ENCODE measurements around the gene SDR39U1. TPM values are rescaled to one million over a fixed set of nuclear protein-coding genes. Genes with fewer than 3 reads are reported as not detected.

SDR39U1 gene
- total RNA-seq, 2 donors from 2014 or later = 40.4 to 41.3 TPM

DNA sequence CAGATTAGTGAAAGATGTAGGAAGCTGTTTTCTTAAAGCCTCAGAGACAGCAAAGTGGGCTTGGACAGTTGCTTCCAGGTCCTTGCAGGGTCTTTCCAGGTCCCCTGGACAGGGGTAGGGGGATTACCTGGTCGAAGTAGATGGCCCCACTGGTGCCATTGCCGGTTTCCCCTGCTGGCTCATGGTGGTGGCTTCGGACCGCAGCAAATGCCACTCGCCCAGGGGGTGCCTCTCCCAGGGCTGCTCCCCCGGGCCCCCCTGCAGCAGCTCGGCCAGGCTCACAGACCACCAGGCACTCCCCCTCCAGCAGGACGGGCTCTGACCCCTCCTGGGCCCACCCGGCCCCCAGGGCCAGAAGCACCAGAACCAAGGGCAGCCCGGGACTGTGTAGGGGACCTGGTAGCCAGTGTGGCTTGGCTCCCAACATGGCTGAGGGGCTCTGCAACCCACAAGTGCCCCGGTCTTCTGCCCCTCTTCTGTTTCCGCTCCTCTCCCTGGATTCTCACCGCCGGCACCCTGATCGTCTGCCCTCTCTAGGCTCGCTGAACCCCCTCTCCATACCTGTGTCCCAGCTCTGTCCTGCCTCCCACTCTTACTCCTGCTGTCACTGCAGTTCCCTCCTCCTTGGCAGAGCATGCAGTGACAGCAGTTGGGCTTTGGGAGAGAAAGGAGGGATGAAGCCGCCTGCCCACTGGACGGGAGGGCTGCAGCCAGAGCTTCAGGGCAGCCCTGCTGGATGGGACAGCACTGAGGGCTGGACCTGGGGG lies 13.8 kb downstream of the SDR39U1 start:
- no peaks in the 10 kb centered on the region for H3K4me1 ChIP-seq (ENCODE audit: control insufficient read depth, insufficient read depth, low read length)
- peaks cover 17% of the 10 kb centered on the region for H3K36me3 Mint-ChIP-seq (ENCODE audit: low read depth)
- peak overlapping the region; percentile 64 for H3K27ac Mint-ChIP-seq
- H3K36me3 ChIP-seq (ENCODE audit: control insufficient read depth, insufficient read depth, low read length) = peaks cover 12% of the 10 kb centered on the region
- DNase-seq = no peak
- H3K9ac ChIP-seq (ENCODE audit: extremely low read depth, low read length, poor library complexity, severe bottlenecking) = no peak overlapping the region
- H3K27ac ChIP-seq (ENCODE audit: low read depth, low read length) = no peak overlapping the region
- no peaks in the 10 kb centered on the region for H3K9me3 ChIP-seq (ENCODE audit: control insufficient read depth, low read length)
- H3K4me1 Mint-ChIP-seq = peaks cover 25% of the 10 kb centered on the region
- no peak overlapping the region for H3K4me3 ChIP-seq (ENCODE audit: low read length)
- no peak for TF ChIP-seq CTCF (conservative IDR thresholded peaks at IDR 0.05)
- H3K9me3 Mint-ChIP-seq = no peaks in the 10 kb centered on the region
- WGBS, 2 experiments (ENCODE audit: insufficient coverage in 1 of 2, insufficient read length in 1 of 2) = 89 to 92% methylated on average over 12 to 18 of the region's 18 CpGs
- no peaks in the 10 kb centered on the region for H3K27me3 ChIP-seq (ENCODE audit: control insufficient read depth, insufficient read depth, low read length, poor library complexity, severe bottlenecking)
- H3K27me3 Mint-ChIP-seq (ENCODE audit: insufficient read depth) = peaks cover 6% of the 10 kb centered on the region
- H3K4me3 Mint-ChIP-seq = peak overlapping the region; percentile 76

GRCh38 chr14:24427537-24428508 lies 14.8 kb downstream of the SDR39U1 start:
- Mint-ChIP-seq H3K27me3 (ENCODE audit: insufficient read depth) (peaks cover 6% of the 10 kb centered on the region), H3K4me1 (peaks cover 25% of the 10 kb centered on the region), H3K27ac (no peak overlapping the region), H3K9me3 (no peaks in the 10 kb centered on the region), H3K36me3 (ENCODE audit: low read depth) (peaks cover 8% of the 10 kb centered on the region), H3K4me3 (no peak overlapping the region)
- no peak for DNase-seq
- H3K27me3 ChIP-seq (ENCODE audit: control insufficient read depth, insufficient read depth, low read length, poor library complexity, severe bottlenecking) = peaks cover 7% of the 10 kb centered on the region
- 93 to 94% methylated on average over 9 to 18 of the region's 18 CpGs for WGBS, 2 experiments (ENCODE audit: insufficient coverage in 1 of 2, insufficient read length in 1 of 2)
- no peaks in the 10 kb centered on the region for H3K9me3 ChIP-seq (ENCODE audit: control insufficient read depth, low read length)
- H3K4me3 ChIP-seq (ENCODE audit: low read length) = no peak overlapping the region
- TF ChIP-seq CTCF (conservative IDR thresholded peaks at IDR 0.05) = no peak
- H3K9ac ChIP-seq (ENCODE audit: extremely low read depth, low read length, poor library complexity, severe bottlenecking) = no peak overlapping the region
- H3K4me1 ChIP-seq (ENCODE audit: control insufficient read depth, insufficient read depth, low read length) = no peaks in the 10 kb centered on the region
- H3K36me3 ChIP-seq (ENCODE audit: control insufficient read depth, insufficient read depth, low read length) = peaks cover 4% of the 10 kb centered on the region
- no peak overlapping the region for H3K27ac ChIP-seq (ENCODE audit: low read depth, low read length)

DNA sequence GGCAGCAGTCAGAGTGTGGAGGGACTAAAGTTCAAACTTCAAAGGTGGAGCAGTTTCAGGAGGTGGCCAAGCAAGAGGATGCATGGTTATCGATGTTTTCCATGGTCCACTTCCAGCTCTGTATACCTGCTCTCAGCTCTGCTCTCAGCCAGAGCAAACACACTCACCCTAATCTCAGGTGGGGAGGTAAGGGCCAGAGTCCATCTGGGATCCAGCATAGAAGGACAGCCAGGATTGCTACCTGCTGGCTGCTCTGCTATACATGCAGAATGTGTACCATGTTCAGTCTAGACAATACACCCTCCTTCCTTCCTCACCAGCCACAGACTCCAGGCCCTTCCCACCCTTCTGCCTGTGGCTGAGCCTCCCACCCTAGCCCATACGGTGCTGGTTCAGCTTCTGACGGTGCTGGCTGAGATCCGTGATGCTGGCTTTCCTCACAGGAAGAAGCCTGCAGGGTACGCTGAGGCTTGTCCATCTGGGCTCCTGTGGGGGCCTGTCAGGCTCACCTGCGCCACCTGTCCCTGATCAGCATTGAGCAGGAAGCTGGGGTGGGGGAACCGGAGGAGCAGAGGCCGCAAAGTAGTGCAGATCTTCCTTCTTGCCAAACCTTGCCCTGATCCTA lies 15.6 kb downstream of the SDR39U1 start:
- Histone ChIP-seq H3K27me3 (ENCODE audit: control insufficient read depth, insufficient read depth, low read length, poor library complexity, severe bottlenecking) (peaks cover 14% of the 10 kb centered on the region), H3K4me3 (ENCODE audit: low read length) (no peak overlapping the region), H3K27ac (ENCODE audit: low read depth, low read length) (no peak overlapping the region), H3K9ac (ENCODE audit: extremely low read depth, low read length, poor library complexity, severe bottlenecking) (no peak overlapping the region), H3K36me3 (ENCODE audit: control insufficient read depth, insufficient read depth, low read length) (no peaks in the 10 kb centered on the region), H3K9me3 (ENCODE audit: control insufficient read depth, low read length) (no peaks in the 10 kb centered on the region), H3K4me1 (ENCODE audit: control insufficient read depth, insufficient read depth, low read length) (no peaks in the 10 kb centered on the region)
- peak overlapping the region; percentile 69 for H3K27ac Mint-ChIP-seq
- H3K27me3 Mint-ChIP-seq (ENCODE audit: insufficient read depth) = peaks cover 6% of the 10 kb centered on the region
- H3K4me1 Mint-ChIP-seq = peaks cover 25% of the 10 kb centered on the region
- WGBS, 2 experiments (ENCODE audit: insufficient coverage in 1 of 2, insufficient read length in 1 of 2) = 81 to 86% methylated on average over 6 to 8 of the region's 8 CpGs
- peak; percentile 48 for TF ChIP-seq CTCF (conservative IDR thresholded peaks at IDR 0.05)
- no peak overlapping the region for H3K4me3 Mint-ChIP-seq
- H3K36me3 Mint-ChIP-seq (ENCODE audit: low read depth) = peaks cover 5% of the 10 kb centered on the region
- no peaks in the 10 kb centered on the region for H3K9me3 Mint-ChIP-seq
- peak; percentile 81 for DNase-seq
